PFSK-1 (cell line): ENCODE measurements around the gene GNG4.

ENCODE experiments used
- FOXP2 ChIP-seq: optimal IDR thresholded peaks from 2 replicates; pipeline ENCODE3; 2011; ENCODE audit warnings: borderline replicate concordance, control low read depth, inconsistent platforms; ENCODE audit not compliant: insufficient read depth; ENCODE audit errors: extremely low read length, extremely low read depth
- POLR2AphosphoS5 ChIP-seq: IDR thresholded peaks from 2 replicates; pipeline ENCODE4 v1.6.1; 2012; ENCODE audit warnings: low read depth, mild to moderate bottlenecking, control low read depth, low read length, moderate library complexity
- REST ChIP-seq, 2 experiments: IDR thresholded peaks; 2 replicates each; pipeline versions ENCODE4 v1.6.1 to v1.8.0; 2011 to 2012; ENCODE audit warnings: low read depth in 2 of 2, low read length in 2 of 2, control low read depth in 1 of 2, inconsistent platforms in 1 of 2, mild to moderate bottlenecking in 1 of 2, moderate library complexity in 1 of 2; ENCODE audit not compliant: insufficient read depth in 1 of 2
- SIN3A ChIP-seq: IDR thresholded peaks from 2 replicates; pipeline ENCODE4 v1.6.1; 2012; ENCODE audit warnings: mild to moderate bottlenecking, low read length, moderate library complexity, borderline replicate concordance; ENCODE audit not compliant: insufficient read depth
- TAF1 ChIP-seq: IDR thresholded peaks from 2 replicates; pipeline ENCODE4 v1.6.1; 2012; ENCODE audit warnings: low read length, control low read depth, borderline replicate concordance; ENCODE audit not compliant: insufficient read depth

GNG4 gene

GRCh38 chr1:235586992-235587391 is 62.6 kb downstream of the GNG4 start:
- TF ChIP-seq SIN3A (no peak), REST (IDR thresholded peaks at IDR 0.05; ENCODE audit: insufficient read depth in 1 of 2, low read depth in 2 of 2, low read length in 2 of 2) (no peak), POLR2AphosphoS5 (no peak), TAF1 (no peak), FOXP2 (no peak)

- TF ChIP-seq FOXP2 = no peak
- no peak for TF ChIP-seq TAF1
- TF ChIP-seq REST (IDR thresholded peaks at IDR 0.05; ENCODE audit: insufficient read depth in 1 of 2, low read depth in 2 of 2, low read length in 2 of 2) = no peak
- TF ChIP-seq SIN3A = no peak
- no peak for TF ChIP-seq POLR2AphosphoS5
Measured at GRCh38 chr1:235586413-235586812, 63.2 kb downstream of the GNG4 start.

- no peak for TF ChIP-seq FOXP2
- TF ChIP-seq TAF1 = no peak
- no peak for TF ChIP-seq SIN3A
- TF ChIP-seq POLR2AphosphoS5 = no peak
- no peak for TF ChIP-seq REST (IDR thresholded peaks at IDR 0.05; ENCODE audit: insufficient read depth in 1 of 2, low read depth in 2 of 2, low read length in 2 of 2)
Measured at GRCh38 chr1:235584973-235585372, 64.6 kb downstream of the GNG4 start.

GRCh38 chr1:235583511-235584001 is 66.0 kb downstream of the GNG4 start:
- no peak for TF ChIP-seq POLR2AphosphoS5
- TF ChIP-seq TAF1 = no peak
- no peak for TF ChIP-seq FOXP2
- no peak for TF ChIP-seq REST (IDR thresholded peaks at IDR 0.05; ENCODE audit: insufficient read depth in 1 of 2, low read depth in 2 of 2, low read length in 2 of 2)

- no peak for TF ChIP-seq SIN3A
- TF ChIP-seq REST (IDR thresholded peaks at IDR 0.05; ENCODE audit: insufficient read depth in 1 of 2, low read depth in 2 of 2, low read length in 2 of 2) = no peak
- no peak for TF ChIP-seq POLR2AphosphoS5
- TF ChIP-seq FOXP2 = no peak
- no peak for TF ChIP-seq TAF1
Measured at GRCh38 chr1:235582130-235582529, 67.5 kb downstream of the GNG4 start.
